ENCODE measurements around the gene SQSTM1.

SQSTM1 gene

DNA sequence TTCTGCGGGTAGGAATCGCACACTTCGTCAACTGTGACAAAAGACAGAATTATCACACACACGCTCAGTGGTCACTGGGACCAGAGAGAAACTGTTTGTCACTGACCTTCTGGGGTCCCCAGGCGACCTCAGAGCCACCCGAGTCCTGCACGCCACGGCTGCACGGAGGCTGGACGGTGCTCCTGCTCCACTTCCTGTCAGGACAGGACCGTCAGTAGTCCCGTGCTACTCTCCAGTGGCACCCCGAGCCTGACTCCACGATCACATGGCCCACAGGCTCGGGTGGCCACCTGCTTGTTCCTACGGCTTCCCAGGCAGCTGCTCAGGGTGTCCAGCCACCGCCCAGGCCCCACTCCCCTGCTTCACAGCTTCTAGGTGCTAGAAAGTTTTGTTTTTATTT is 20.1 kb downstream of the SQSTM1 start:
- Histone ChIP-seq H3K4me1 (ENCODE audit: insufficient read depth, low read length) (no peaks in the 10 kb centered on the region), H3K36me3 (ENCODE audit: insufficient read depth, low read length) (peaks cover 70% of the 10 kb centered on the region), H3K4me3 (ENCODE audit: low read length) (no peak overlapping the region), H3K9me3 (ENCODE audit: low read length) (peaks cover 11% of the 10 kb centered on the region), H2AFZ (ENCODE audit: low read depth, low read length) (no peak overlapping the region), H3K27me3 (ENCODE audit: insufficient read depth, low read length) (no peaks in the 10 kb centered on the region)

GRCh38 chr5:179841621-179842020 is 20.9 kb downstream of the SQSTM1 start:
- Histone ChIP-seq H3K27me3 (ENCODE audit: insufficient read depth, low read length) (no peaks in the 10 kb centered on the region), H3K9me3 (ENCODE audit: low read length) (peaks cover 16% of the 10 kb centered on the region), H3K4me1 (ENCODE audit: insufficient read depth, low read length) (no peaks in the 10 kb centered on the region), H2AFZ (ENCODE audit: low read depth, low read length) (no peak overlapping the region), H3K4me3 (ENCODE audit: low read length) (no peak overlapping the region), H3K36me3 (ENCODE audit: insufficient read depth, low read length) (peaks cover 68% of the 10 kb centered on the region)

DNA sequence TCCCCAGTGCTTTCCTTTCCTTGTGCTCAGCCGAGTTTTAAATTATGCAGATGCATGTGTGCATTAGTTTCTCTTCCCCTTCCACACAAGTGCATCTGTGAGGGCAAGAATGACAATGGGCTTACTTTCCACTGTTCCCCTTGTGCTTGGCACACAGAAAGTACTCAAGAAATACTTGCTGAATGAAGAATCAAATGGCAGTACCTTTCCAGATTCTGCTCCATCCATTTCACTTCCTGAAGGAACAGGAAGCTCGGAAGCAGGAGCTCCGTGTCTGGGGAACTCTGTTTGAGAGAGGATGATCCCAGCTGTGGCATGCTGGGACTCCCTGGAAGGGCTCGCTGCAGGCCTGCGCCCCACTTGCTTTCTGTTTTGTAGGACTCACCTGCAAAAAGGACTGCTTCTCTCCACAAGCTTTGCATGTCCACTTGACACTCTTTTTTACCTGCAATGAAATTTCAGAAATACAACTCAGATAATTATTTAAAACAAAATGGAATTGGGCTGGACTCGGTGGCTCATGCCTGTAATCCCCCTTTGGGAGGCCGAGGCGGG is 32.4 kb downstream of the SQSTM1 start:
- Histone ChIP-seq H2AFZ (ENCODE audit: low read depth, low read length) (no peak overlapping the region), H3K4me3 (ENCODE audit: low read length) (no peak overlapping the region), H3K27me3 (ENCODE audit: insufficient read depth, low read length) (no peaks in the 10 kb centered on the region), H3K4me1 (ENCODE audit: insufficient read depth, low read length) (no peaks in the 10 kb centered on the region), H3K9me3 (ENCODE audit: low read length) (peaks cover 16% of the 10 kb centered on the region), H3K36me3 (ENCODE audit: insufficient read depth, low read length) (peaks cover 50% of the 10 kb centered on the region)

DNA sequence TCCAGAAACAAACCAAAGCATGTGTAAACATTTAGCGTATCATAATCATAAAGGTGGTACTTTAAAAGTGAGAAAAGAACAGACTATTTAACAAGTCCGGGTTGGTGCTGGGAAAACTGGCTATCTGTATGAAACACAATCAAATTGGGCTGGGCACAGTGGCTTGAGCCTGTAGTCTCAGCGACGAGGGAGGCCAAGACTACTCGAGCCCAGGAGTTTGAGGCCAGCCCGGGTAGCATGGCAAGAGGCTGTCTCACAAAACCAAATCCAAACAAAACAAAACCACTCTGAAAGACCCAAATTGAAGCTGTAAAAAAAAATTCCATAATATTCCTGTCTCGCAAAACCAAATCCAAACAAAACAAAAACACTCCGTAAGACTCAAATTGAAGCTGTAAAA is 33.7 kb downstream of the SQSTM1 start:
- Histone ChIP-seq H3K9me3 (ENCODE audit: low read length) (peaks cover 11% of the 10 kb centered on the region), H2AFZ (ENCODE audit: low read depth, low read length) (no peak overlapping the region), H3K4me3 (ENCODE audit: low read length) (no peak overlapping the region), H3K4me1 (ENCODE audit: insufficient read depth, low read length) (peaks cover under 1% of the 10 kb centered on the region), H3K36me3 (ENCODE audit: insufficient read depth, low read length) (peaks cover 39% of the 10 kb centered on the region), H3K27me3 (ENCODE audit: insufficient read depth, low read length) (no peaks in the 10 kb centered on the region)

GRCh38 chr5:179858241-179858585 is 37.5 kb downstream of the SQSTM1 start:
- Histone ChIP-seq H3K4me3 (ENCODE audit: low read length) (peak overlapping the region; percentile 71), H2AFZ (ENCODE audit: low read depth, low read length) (peak overlapping the region; percentile 46), H3K4me1 (ENCODE audit: insufficient read depth, low read length) (peaks cover 5% of the 10 kb centered on the region), H3K36me3 (ENCODE audit: insufficient read depth, low read length) (peaks cover 11% of the 10 kb centered on the region), H3K9me3 (ENCODE audit: low read length) (no peaks in the 10 kb centered on the region), H3K27me3 (ENCODE audit: insufficient read depth, low read length) (no peaks in the 10 kb centered on the region)

GRCh38 chr5:179858586-179859427 is 38.1 kb downstream of the SQSTM1 start, which contains the start of gene MRNIP:
TSS of gene MRNIP (minus strand) at chr5:179858817. CDS start at chr5:179858796, 21 bp downstream.
- peaks cover 16% of the 10 kb centered on the region for H3K36me3 ChIP-seq (ENCODE audit: insufficient read depth, low read length)
- H3K9me3 ChIP-seq (ENCODE audit: low read length): no peaks in the 10 kb centered on the region
- H3K27me3 ChIP-seq (ENCODE audit: insufficient read depth, low read length): no peaks in the 10 kb centered on the region
- H3K4me3 ChIP-seq (ENCODE audit: low read length): peak within 1 kb of the TSS; percentile 71
- H3K4me1 ChIP-seq (ENCODE audit: insufficient read depth, low read length): peaks cover 5% of the 10 kb centered on the region
- peak within 1 kb of the TSS; percentile 90 for H2AFZ ChIP-seq (ENCODE audit: low read depth, low read length)

GRCh38 chr5:179860301-179860700 is 39.6 kb downstream of the SQSTM1 start:
- Histone ChIP-seq H2AFZ (ENCODE audit: low read depth, low read length) (no peak overlapping the region), H3K9me3 (ENCODE audit: low read length) (no peaks in the 10 kb centered on the region), H3K4me3 (ENCODE audit: low read length) (no peak overlapping the region), H3K27me3 (ENCODE audit: insufficient read depth, low read length) (no peaks in the 10 kb centered on the region), H3K4me1 (ENCODE audit: insufficient read depth, low read length) (peaks cover 5% of the 10 kb centered on the region), H3K36me3 (ENCODE audit: insufficient read depth, low read length) (peaks cover 24% of the 10 kb centered on the region)

GRCh38 chr5:179862296-179862695 is 41.6 kb downstream of the SQSTM1 start:
- Histone ChIP-seq H2AFZ (ENCODE audit: low read depth, low read length) (no peak overlapping the region), H3K27me3 (ENCODE audit: insufficient read depth, low read length) (no peaks in the 10 kb centered on the region), H3K4me1 (ENCODE audit: insufficient read depth, low read length) (peaks cover 5% of the 10 kb centered on the region), H3K4me3 (ENCODE audit: low read length) (no peak overlapping the region), H3K9me3 (ENCODE audit: low read length) (no peaks in the 10 kb centered on the region), H3K36me3 (ENCODE audit: insufficient read depth, low read length) (peaks cover 30% of the 10 kb centered on the region)

DNA sequence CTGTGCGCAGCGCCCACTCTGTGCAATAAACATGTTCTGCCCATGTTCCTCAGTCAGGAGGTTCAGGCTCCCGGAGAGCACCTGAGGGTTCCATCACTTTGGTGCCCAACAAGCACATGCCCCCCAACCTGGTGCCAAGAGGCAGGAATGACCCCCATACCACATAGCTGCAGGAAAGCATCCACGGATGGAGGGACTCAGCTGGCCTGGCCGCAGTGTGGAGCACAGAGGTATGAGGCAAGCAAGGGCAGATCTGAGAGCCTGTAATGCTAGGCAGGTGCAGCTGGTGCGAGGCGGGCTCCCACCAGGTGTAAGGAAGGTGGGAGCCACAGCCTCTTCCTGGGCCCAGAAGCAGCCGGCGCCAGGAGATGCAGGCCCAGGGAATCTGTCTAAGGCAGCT is 42.2 kb downstream of the SQSTM1 start:
- Histone ChIP-seq H3K4me1 (ENCODE audit: insufficient read depth, low read length) (peaks cover 5% of the 10 kb centered on the region), H3K4me3 (ENCODE audit: low read length) (no peak overlapping the region), H2AFZ (ENCODE audit: low read depth, low read length) (no peak overlapping the region), H3K36me3 (ENCODE audit: insufficient read depth, low read length) (peaks cover 30% of the 10 kb centered on the region), H3K27me3 (ENCODE audit: insufficient read depth, low read length) (no peaks in the 10 kb centered on the region), H3K9me3 (ENCODE audit: low read length) (no peaks in the 10 kb centered on the region)

- Histone ChIP-seq H3K36me3 (ENCODE audit: insufficient read depth, low read length) (peaks cover 30% of the 10 kb centered on the region), H3K4me1 (ENCODE audit: insufficient read depth, low read length) (peaks cover 5% of the 10 kb centered on the region), H3K4me3 (ENCODE audit: low read length) (no peak overlapping the region), H3K9me3 (ENCODE audit: low read length) (no peaks in the 10 kb centered on the region), H3K27me3 (ENCODE audit: insufficient read depth, low read length) (no peaks in the 10 kb centered on the region), H2AFZ (ENCODE audit: low read depth, low read length) (no peak overlapping the region)
Measured at GRCh38 chr5:179863449-179864085, 42.9 kb downstream of the SQSTM1 start.

- Histone ChIP-seq H3K4me1 (ENCODE audit: insufficient read depth, low read length) (peaks cover 2% of the 10 kb centered on the region), H3K4me3 (ENCODE audit: low read length) (no peak overlapping the region), H3K9me3 (ENCODE audit: low read length) (no peaks in the 10 kb centered on the region), H2AFZ (ENCODE audit: low read depth, low read length) (no peak overlapping the region), H3K27me3 (ENCODE audit: insufficient read depth, low read length) (no peaks in the 10 kb centered on the region), H3K36me3 (ENCODE audit: insufficient read depth, low read length) (peaks cover 37% of the 10 kb centered on the region)
Measured at GRCh38 chr5:179864686-179865085, 44.0 kb downstream of the SQSTM1 start.

GRCh38 chr5:179865491-179866240 is 45.0 kb downstream of the SQSTM1 start:
- H3K9me3 ChIP-seq (ENCODE audit: low read length): no peaks in the 10 kb centered on the region
- H3K36me3 ChIP-seq (ENCODE audit: insufficient read depth, low read length): peaks cover 46% of the 10 kb centered on the region
- H2AFZ ChIP-seq (ENCODE audit: low read depth, low read length): no peak overlapping the region
- no peaks in the 10 kb centered on the region for H3K27me3 ChIP-seq (ENCODE audit: insufficient read depth, low read length)
- H3K4me3 ChIP-seq (ENCODE audit: low read length): no peak overlapping the region
- H3K4me1 ChIP-seq (ENCODE audit: insufficient read depth, low read length): no peaks in the 10 kb centered on the region
